Fibroblast of villous mesenchyme (primary cell): ENCODE data around the gene POU5F1. TPM values are rescaled to one million over a fixed set of nuclear protein-coding genes. Genes with fewer than 3 reads are reported as not detected.
"Not testable (repeated sequence)": the region's sequence is repeated elsewhere in the genome, so short reads cannot be mapped to it uniquely, and the experiment has no call there.

ENCODE experiments used
- DNase-seq: peaks from one replicate; pipeline ENCODE4 v3.0.0-alpha.2; 2010; ENCODE audit warnings: low read depth
- H3K4me3 ChIP-seq: 2 replicates; pipeline ENCODE4 v1.5.1; 2011; ENCODE audit warnings: low read depth, mild to moderate bottlenecking, low read length
- total RNA-seq: library from RNA; depleted of rRNA; stranded (reverse); fragments of >200 nt; gene quantifications from 2 replicates; pipeline ENCODE4 v1.2.3, GENCODE V29; 2012
- TF ChIP-seq, protein P1 (sequence below): IDR thresholded peaks from 2 replicates; pipeline ENCODE4 v1.5.1; 2012; ENCODE audit warnings: low read depth, mild to moderate bottlenecking, low read length; ENCODE audit not compliant: insufficient read depth

The POU5F1 gene
- not detected in 2 replicates for total RNA-seq

- H3K4me3 ChIP-seq = no peak within 1 kb of the TSS
- no peak for DNase-seq
- TF ChIP-seq, protein P1, sequence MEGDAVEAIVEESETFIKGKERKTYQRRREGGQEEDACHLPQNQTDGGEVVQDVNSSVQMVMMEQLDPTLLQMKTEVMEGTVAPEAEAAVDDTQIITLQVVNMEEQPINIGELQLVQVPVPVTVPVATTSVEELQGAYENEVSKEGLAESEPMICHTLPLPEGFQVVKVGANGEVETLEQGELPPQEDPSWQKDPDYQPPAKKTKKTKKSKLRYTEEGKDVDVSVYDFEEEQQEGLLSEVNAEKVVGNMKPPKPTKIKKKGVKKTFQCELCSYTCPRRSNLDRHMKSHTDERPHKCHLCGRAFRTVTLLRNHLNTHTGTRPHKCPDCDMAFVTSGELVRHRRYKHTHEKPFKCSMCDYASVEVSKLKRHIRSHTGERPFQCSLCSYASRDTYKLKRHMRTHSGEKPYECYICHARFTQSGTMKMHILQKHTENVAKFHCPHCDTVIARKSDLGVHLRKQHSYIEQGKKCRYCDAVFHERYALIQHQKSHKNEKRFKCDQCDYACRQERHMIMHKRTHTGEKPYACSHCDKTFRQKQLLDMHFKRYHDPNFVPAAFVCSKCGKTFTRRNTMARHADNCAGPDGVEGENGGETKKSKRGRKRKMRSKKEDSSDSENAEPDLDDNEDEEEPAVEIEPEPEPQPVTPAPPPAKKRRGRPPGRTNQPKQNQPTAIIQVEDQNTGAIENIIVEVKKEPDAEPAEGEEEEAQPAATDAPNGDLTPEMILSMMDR = no peak
Observed at GRCh38 chr6:31170600-31170881, at the start of gene POU5F1. POU5F1 (minus strand) TSS chr6:31170682; CDS start chr6:31170620, 62 bp downstream.

DNA sequence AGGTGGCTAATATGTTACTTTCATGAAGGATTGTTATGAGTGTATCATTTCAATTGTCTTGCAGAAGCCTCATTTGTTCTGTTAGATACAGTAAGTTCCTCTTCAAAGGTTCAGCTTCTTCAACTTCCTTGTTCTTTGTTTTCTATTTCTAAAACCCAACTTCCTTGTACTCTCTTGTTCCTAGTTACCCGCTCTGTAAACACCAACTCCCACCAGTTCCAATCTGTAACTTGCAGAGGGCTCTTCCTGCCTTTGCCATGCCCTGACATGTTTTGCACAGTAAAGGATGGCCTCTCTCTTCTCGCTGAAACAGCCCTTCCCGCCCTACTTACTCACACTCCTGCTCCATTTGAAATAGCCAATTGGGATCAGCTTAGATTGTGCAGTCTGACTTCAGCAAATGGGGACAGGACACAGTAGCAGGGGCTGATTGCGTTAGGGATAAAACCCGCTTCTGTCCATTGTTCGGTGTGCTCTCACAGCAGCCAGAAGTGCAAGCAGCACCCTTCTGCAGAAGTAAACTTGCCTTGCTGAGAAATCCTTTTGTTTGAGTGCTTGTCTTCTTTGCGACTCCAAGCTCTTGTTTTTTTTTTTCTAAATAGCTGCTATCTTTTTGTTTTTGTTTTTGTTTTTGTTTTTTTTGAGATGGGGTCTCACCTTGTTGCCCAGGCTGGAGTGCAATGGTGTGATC is 45.9 kb upstream of the POU5F1 start:
- DNase-seq = no peak
- no peak overlapping the region for H3K4me3 ChIP-seq
- TF ChIP-seq, protein P1 = no peak

- not testable (repeated sequence) for H3K4me3 ChIP-seq, DNase-seq
Observed at GRCh38 chr6:31215216-31215615, 44.7 kb upstream of the POU5F1 start.

- no peak overlapping the region for H3K4me3 ChIP-seq
- DNase-seq = no peak
- TF ChIP-seq, protein P1 = no peak
Observed at GRCh38 chr6:31214516-31214915, 44.0 kb upstream of the POU5F1 start.

DNA sequence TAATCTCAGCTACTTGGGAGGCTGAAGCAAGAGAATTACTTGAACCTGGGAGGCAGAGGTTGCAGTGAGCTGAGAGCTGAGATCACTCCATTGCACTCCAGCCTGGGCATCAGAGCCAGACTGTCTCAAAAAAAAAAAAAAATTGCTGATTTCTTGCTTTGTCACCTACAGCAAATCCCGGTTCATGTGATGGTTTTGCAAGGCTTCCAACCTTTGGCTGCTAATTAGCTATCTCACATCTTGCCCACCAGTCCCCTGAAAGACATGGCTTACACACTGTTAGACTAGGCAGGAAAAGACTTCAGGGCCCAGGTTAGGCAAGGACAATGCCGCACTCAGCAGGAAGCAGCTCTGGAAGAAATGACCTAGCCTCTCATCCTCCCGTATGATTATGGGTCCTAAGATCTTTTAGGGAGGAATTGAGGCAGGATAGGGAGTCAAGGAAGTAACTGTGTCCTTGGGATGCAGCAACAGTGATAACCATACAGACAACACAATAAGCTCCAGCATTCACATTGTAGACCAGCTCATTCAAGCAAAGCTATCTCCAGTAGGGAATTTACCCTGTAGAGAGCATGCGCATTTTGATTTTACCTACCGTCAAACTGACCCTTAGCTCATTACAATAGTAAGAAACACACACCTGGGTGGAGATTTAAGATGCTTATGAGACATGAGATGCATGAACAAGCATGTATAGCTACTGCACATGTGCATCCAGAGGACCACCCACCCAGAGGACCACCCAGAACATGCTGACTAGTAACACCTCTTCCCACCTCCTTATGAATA is 40.5 kb upstream of the POU5F1 start:
- DNase-seq = no peak
- H3K4me3 ChIP-seq = no peak overlapping the region
- TF ChIP-seq, protein P1 = no peak

DNA sequence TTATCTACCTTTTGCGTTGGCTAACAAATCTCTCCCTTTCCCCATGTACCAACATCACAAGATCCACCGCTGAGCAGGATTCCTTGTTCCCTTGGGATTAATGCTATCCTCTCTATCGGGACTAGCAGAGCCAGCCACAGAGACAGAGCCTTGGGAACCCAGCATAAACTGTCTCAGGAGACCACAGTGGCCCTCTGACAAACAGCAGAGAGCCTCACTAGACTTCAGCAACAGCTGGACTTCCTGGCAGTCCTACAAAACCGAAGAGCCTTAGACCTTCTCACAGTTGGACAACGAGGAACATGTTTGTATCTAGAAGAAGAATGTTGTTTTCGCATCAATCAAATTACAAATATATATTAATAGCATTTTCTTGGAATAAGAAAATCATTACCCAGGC is 39.6 kb upstream of the POU5F1 start:
- H3K4me3 ChIP-seq = no peak overlapping the region
- TF ChIP-seq, protein P1 = no peak
- no peak for DNase-seq

GRCh38 chr6:31209137-31209536 is 38.7 kb upstream of the POU5F1 start:
- TF ChIP-seq, protein P1 = no peak
- DNase-seq = no peak
- no peak overlapping the region for H3K4me3 ChIP-seq
